AG04450 (cell line): ENCODE data around the gene ATP8A2. TPM values are rescaled to one million over a fixed set of nuclear protein-coding genes. Genes with fewer than 3 reads are reported as not detected.
"Not testable (repeated sequence)": the region's sequence is repeated elsewhere in the genome, so short reads cannot be mapped to it uniquely, and the experiment has no call there.

Experiments
- CTCF ChIA-PET: fragments of 300-600, 350-600 bp; formaldehyde crosslinking; extraction: SDS; loops from one replicate; lab custom pipeline; 2022; ENCODE audit warnings: antibody characterized with exemption, inconsistent platforms; lab: Charles Lee
- POLR2A ChIA-PET: fragments of 350-600 bp; formaldehyde crosslinking; extraction: SDS; loops from one replicate; lab custom pipeline; 2021; ENCODE audit warnings: antibody characterized with exemption, inconsistent platforms; lab: Yijun Ruan, JAX
- DNase-seq: peaks from one replicate; pipeline ENCODE4 v3.0.0-alpha.2; 2011; ENCODE audit warnings: low read depth, low spot score
- H3K27ac ChIP-seq: one replicate; pipeline ENCODE4 v1.5.1; 2012; ENCODE audit warnings: low read depth, low read length, control low read depth
- H3K27me3 ChIP-seq: one replicate; pipeline ENCODE4 v1.6.0; 2012; ENCODE audit warnings: low read length; ENCODE audit not compliant: control insufficient read depth, insufficient read depth
- H3K4me3 ChIP-seq: 2 replicates; pipeline ENCODE4 v1.5.1; 2011; ENCODE audit warnings: mild to moderate bottlenecking, low read depth, low read length, control low read depth
- H3K9me3 ChIP-seq: 2 replicates; pipeline ENCODE4 v1.5.1; 2012; ENCODE audit warnings: low read length; ENCODE audit not compliant: control insufficient read depth, insufficient read depth
- CTCF ChIP-seq: IDR thresholded peaks from 2 replicates; pipeline ENCODE4 v1.5.1; 2011; ENCODE audit warnings: low read depth, low read length, control low read depth, inconsistent platforms
- polyA plus RNA-seq: library from polyadenylated mRNA; depleted of rRNA; stranded (reverse); fragments of >200 nt; gene quantifications from 2 replicates; pipeline ENCODE4 v1.2.3, GENCODE V29; 2011

Gene ATP8A2
- polyA plus RNA-seq, 1 experiment = 0.19 TPM

GRCh38 chr13:26062853-26063444 lies 691.2 kb downstream of the ATP8A2 start:
- Histone ChIP-seq H3K9me3 (no peaks in the 10 kb centered on the region), H3K27ac (no peak overlapping the region), H3K4me3 (no peak overlapping the region), H3K27me3 (no peaks in the 10 kb centered on the region)
- DNase-seq = no peak
- peak; percentile 74 for TF ChIP-seq CTCF
- ChIA-PET CTCF (interaction anchor here (0.7 to 1.4 kb wide), 3 partner anchors 8 to 488 kb away, joined by 3 to 5 read pairs (median 3); no protein-coding TSS in a partner anchor), POLR2A (no interaction called here)

- POLR2A ChIA-PET = not testable (repeated sequence)
- CTCF ChIA-PET = interaction anchor here (1.3 kb wide), 1 partner anchor 492 kb away, joined by 5 read pairs; no protein-coding TSS in a partner anchor
These were observed 694.7 kb downstream of the ATP8A2 start for GRCh38 chr13:26066492-26066891.

GRCh38 chr13:26067601-26068000 lies 695.8 kb downstream of the ATP8A2 start:
- Histone ChIP-seq H3K27me3 (no peaks in the 10 kb centered on the region), H3K4me3 (no peak overlapping the region), H3K9me3 (no peaks in the 10 kb centered on the region), H3K27ac (no peak overlapping the region)
- CTCF ChIA-PET = interaction anchor here (0.6 to 1.5 kb wide), 4 partner anchors 493 to 988 kb away, joined by 3 to 10 read pairs (median 6); no protein-coding TSS in a partner anchor
- no peak for DNase-seq
- TF ChIP-seq CTCF = no peak
- POLR2A ChIA-PET = no interaction called here

More at GRCh38 chr13:26066492-26066891, 694.7 kb downstream of the ATP8A2 start:
- not testable (repeated sequence) for H3K27me3 ChIP-seq, H3K4me3 ChIP-seq, H3K27ac ChIP-seq, H3K9me3 ChIP-seq, DNase-seq

- H3K9me3 ChIP-seq, DNase-seq, H3K4me3 ChIP-seq, H3K27me3 ChIP-seq, H3K27ac ChIP-seq, POLR2A ChIA-PET: not testable (repeated sequence)
- CTCF ChIA-PET = interaction anchor here (0.8 to 1.5 kb wide), 2 partner anchors 494 to 862 kb away, joined by 3 to 6 read pairs; no protein-coding TSS in a partner anchor
These were observed 696.6 kb downstream of the ATP8A2 start for GRCh38 chr13:26068372-26068771.

- POLR2A ChIA-PET, DNase-seq: not testable (repeated sequence)
- CTCF ChIA-PET = interaction anchor here (2.6 kb wide), 1 partner anchor 495 kb away, joined by 16 read pairs; no protein-coding TSS in a partner anchor
These were observed 697.9 kb downstream of the ATP8A2 start for GRCh38 chr13:26069642-26070041.

GRCh38 chr13:26071691-26072090 lies 699.9 kb downstream of the ATP8A2 start:
- H3K9me3 ChIP-seq = no peaks in the 10 kb centered on the region
- POLR2A ChIA-PET = no interaction called here
- DNase-seq = no peak
- H3K27ac ChIP-seq = no peak overlapping the region
- H3K27me3 ChIP-seq = no peaks in the 10 kb centered on the region
- no peak overlapping the region for H3K4me3 ChIP-seq
- CTCF ChIA-PET = interaction anchor here (1.4 to 2.6 kb wide), 3 partner anchors 494 to 502 kb away, joined by 3 to 16 read pairs (median 5); no protein-coding TSS in a partner anchor
- TF ChIP-seq CTCF = no peak

More at GRCh38 chr13:26069642-26070041, 697.9 kb downstream of the ATP8A2 start:
- H3K9me3 ChIP-seq, H3K27ac ChIP-seq, H3K4me3 ChIP-seq, H3K27me3 ChIP-seq: not testable (repeated sequence)

GRCh38 chr13:26072335-26072734 lies 700.6 kb downstream of the ATP8A2 start:
- H3K9me3 ChIP-seq, DNase-seq, H3K27me3 ChIP-seq, H3K27ac ChIP-seq, POLR2A ChIA-PET, H3K4me3 ChIP-seq: not testable (repeated sequence)
- CTCF ChIA-PET = interaction anchor here (1.4 to 2.6 kb wide), 2 partner anchors 498 to 503 kb away, joined by 3 to 16 read pairs; no protein-coding TSS in a partner anchor
